DMS79 (cell line): Measurements from ENCODE around the gene EIF5A2.
"Not testable (repeated sequence)": the region's sequence is repeated elsewhere in the genome, so short reads cannot be mapped to it uniquely, and the experiment has no call there.

Experiments
- DNase-seq: peaks from one replicate; lab custom pipeline; 2025; lab: John Stamatoyannopoulos, UW

The EIF5A2 gene

DNA sequence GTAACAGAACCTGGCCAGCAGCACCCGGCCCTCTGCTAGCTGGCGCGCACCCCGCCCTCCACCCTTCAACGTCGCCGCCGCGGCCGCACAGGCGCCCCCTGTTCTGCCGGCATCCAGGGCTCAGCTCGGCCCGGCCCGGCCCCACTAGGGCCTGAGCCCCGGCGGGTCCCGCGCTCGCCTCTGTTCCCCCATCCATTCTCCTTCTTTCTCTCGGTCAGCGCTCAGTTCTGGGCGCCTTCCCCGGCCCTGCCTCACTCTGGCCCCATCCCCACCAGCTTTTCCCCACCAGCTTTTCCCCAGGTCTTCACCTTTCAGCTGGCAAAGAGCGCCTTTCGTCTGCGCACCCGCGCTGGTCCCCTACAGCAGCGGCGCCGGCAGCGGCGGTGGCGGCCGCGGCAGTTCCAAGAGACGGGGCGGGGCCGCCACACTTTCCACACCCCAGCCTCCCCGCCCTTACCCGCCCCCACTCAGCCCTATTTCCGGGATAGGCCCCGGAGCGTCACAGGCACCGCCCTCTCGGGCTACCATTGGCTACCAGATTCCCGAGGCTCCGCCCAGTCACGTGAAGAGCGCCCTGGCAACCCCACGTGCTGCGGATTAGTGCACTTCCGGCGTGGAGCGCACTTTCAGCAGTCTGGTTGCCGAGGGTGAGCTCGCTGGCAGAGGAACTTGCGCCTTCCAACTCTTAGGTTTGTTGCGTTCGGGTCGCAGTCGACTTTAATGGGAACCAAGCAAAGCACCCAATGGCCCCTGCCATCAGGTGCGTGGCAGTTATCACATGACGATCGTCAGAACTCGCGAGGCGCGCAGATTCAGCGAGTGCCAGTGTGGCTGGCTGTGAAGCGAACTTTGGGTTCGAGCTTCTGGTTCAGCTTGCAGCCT lies at the start of gene EIF5A2:
TSS of gene EIF5A2 (minus strand) at position 403 of the 882 bp plus-strand sequence. CDS start 831 bp downstream, outside the sequence.
- peak; percentile 44 for DNase-seq

GRCh38 chr3:170956647-170957046 lies 48.2 kb upstream of the EIF5A2 start:
- DNase-seq: no peak

DNA sequence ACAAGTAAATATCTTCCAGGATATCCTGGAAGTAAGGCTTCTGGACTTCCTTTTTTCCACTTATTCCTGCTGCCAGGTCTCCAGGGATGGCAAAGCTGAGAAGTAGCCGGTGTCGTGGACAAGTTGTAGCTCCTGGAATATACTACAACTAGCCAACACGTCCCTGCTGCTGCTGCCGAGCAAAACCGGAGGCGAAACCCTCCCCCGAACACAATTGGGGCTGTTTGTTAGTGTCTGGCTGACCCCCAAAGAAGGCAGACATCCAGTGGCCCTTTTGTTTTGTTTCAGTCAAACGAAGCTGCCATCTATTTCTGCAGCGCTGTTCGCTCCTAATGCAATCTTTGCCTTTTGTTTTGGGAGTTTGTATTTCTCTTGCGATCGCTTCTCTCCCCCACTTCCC lies 45.3 kb upstream of the EIF5A2 start:
- no peak for DNase-seq

DNA sequence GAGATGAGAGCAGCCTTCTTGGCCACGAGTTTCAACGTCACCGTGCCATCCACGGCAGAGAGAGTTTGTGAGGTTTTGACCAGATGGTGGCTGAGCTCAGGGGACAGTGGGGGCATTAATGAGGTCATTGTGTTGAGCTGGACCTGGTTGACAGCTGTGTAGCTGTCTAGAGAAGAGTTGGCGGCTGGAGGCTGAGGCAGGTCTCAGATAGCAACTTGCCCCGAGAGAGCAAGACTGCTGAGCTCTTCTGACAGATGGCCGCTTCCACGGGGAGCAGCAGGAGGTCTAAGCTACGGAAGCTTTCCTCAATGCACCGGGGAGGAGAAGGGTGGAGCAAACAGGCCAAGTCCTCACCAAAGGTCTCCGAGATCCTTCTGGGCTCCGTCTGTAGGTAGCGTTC lies 44.8 kb upstream of the EIF5A2 start:
- no peak for DNase-seq

DNA sequence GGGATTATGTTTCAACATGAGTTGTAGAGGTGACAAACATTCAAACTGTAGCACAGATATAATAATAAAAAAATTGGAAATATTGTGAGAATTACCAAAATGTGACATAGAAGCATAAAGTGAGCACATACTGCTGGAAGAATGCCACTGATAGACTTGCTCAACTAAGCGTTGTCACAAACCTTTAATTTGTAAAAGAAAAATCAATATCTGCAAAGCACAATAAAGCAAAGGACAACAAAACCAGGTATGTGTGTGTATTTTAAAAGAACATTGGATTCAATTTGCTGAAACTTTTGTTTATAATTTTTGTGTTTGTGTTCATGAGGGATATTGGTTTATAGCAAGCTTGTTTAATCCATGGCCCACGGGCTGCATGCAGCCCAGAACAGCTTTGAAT lies 40.8 kb upstream of the EIF5A2 start:
- DNase-seq: no peak

GRCh38 chr3:170947018-170947769 lies 38.8 kb upstream of the EIF5A2 start:
- no peak for DNase-seq

DNA sequence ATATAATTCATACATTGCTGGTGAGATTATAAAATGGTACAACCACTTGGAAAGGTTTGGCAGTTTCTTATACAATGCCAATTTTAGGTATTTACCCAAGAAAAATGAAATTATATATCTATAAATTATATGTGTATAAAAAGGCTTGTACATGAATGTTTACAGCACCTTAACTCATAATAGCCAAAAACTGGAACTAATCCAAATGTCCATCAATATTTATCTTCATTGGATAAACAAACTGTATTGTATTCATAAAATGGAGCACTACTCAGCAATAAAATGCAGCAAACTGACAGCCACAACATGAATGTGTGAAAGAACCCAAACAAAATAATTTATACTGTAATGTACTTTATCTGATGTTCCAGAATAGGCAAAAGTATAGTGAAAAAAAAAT lies 33.6 kb upstream of the EIF5A2 start:
- no peak for DNase-seq

- no peak for DNase-seq
Measured at GRCh38 chr3:170941551-170941950, 33.1 kb upstream of the EIF5A2 start.

- DNase-seq: not testable (repeated sequence)
Measured at GRCh38 chr3:170933039-170933438, 24.6 kb upstream of the EIF5A2 start.

DNA sequence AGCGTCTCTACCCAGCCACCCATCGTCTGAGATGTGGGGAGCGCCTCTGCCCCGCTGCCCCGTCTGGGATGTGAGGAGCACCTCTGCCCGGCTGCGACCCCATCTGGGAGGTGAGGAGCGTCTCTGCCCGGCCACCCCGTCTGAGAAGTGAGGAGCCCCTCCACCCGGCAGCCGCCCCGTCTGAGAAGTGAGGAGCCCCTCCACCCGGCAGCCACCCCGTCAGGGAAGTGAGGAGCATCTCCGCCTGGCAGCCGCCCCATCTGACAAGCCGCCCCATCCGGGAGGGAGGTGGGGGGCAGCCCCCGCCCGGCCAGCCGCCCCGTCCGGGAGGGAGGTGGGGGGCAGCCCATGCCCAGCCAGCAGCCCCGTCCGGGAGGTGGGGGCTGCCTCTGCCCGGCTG lies 15.1 kb upstream of the EIF5A2 start:
- DNase-seq: not testable (repeated sequence)

GRCh38 chr3:170918715-170919114 lies 10.3 kb upstream of the EIF5A2 start:
- DNase-seq: no peak

GRCh38 chr3:170914690-170915089 lies 6.3 kb upstream of the EIF5A2 start:
- no peak for DNase-seq

DNA sequence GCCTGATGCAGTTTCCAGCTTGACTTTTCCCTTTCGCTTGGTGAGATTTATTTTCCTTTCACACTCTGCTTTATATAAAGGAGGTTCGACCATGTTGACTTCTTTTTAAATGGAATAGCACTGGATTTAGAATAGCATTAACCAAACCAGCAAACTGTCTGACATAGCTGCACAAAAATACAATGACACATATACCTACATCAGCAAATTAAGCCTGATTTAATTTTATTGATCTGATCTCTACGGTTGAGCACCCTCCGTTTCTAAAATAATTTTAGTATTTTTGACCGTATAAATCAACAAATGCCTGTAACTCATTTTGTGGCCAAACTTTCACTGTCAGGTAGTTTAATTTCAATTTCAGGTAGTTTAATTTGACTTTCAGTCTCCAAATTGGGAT lies 5.8 kb upstream of the EIF5A2 start:
- DNase-seq: no peak

DNA sequence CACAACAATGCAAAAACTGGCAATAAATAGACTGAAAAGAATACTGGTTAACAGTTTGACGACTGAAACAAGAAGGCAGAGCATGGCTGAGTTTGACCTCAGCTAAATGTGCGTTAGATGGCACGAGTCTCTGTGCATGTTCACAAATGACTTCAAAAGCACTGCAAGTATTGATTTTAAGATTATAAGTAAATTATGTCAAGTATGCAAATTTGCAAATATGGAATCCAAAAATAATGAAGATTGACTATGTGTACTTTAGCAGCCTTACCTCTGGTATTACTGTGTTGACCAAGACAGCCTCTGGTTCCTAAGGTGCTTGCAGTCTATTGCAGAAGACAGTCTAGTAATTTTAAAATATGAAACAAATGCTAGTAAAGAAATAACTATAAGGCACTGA lies 2.6 kb upstream of the EIF5A2 start:
- DNase-seq: no peak

DNA sequence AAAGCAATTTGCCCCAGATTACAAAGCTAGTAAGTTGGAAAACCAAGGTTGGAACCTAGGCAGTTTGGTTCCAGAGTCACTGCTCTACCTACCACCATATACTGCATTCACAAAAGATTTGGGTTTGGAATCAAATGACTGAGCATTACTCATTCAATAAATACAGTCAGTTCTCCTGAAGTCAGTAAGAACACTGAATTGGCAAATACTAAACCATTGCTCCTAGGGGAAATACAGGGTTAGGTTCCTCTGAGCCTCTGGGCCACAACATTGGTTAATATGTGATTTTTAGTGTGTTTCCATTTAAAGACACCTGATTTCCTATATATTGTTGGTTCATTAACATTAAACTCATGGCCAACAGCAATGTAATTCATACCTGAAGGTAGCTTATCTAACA lies 2.1 kb upstream of the EIF5A2 start:
- DNase-seq: no peak

- no peak for DNase-seq
Measured at GRCh38 chr3:170909129-170909903, 879 bp upstream of the EIF5A2 start.

DNA sequence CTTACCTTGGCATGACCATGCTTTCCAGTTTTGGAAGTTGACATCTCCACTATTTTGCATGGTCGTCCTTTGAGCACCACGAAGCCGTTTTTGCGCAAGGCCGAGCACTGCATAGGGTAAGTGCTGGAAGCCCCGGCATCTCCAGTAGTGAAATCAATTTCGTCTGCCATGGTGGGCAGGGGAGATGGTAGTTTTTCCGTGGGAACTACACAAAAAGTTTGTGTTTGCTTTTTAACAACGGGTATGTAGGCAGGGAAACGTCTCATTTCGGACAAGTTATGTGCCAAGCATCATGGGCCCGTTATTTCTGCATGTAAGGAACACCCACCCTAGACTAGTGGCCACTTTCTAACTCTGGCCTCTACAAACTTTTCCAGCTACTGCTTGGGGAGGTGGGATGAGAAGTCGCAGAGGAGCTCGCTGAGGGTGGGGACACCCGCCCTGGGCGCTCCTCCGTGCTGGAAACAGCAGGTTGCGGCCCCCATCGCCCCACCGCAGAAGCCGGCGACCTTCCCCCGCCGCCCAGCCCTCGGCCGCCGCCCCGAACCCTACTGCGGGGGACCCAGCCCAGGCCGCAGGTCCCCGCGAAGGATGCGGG lies 701 bp downstream of the EIF5A2 start:
- no peak for DNase-seq

- no peak for DNase-seq
Measured at GRCh38 chr3:170905862-170906261, 2.6 kb downstream of the EIF5A2 start.

- no peak for DNase-seq
Measured at GRCh38 chr3:170903123-170903522, 5.3 kb downstream of the EIF5A2 start.

DNA sequence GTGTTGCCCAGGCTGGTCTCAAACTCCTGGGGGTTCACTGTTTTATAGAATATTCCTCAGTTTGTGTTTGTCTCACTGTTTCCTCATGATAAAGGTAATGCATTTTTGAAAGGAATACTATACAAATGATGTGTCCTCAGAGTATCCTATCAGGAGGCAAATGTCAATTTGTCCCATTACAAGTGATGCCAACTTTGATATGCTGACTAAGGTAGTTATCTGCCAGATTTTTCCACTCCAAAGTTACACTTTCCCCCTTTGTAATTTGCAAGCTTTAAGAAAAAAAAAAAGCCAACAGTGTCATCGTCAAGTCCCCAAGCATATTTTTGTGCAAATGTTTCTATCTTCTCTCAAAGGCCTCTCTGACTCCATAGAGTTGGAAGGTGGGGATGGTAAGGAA lies 9.0 kb downstream of the EIF5A2 start:
- DNase-seq: no peak

DNA sequence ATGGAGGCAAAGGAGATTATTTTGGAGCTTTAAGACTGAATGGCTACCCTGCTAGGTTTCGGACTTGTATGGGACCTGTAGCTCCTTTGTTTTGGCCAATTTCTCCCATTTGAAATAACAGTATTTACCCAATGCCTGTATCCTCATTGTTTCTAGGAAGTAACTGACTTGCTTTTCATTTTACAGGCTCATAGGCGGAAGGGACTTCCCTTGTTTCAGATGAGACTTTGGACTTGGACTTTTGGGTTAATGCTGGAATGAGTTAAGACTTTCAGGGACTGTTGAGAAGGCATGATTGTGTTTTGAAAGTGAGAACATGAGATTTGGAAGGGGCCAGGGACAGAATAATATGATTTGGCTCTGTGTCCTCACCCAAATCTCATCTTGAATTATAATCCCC lies 10.5 kb downstream of the EIF5A2 start:
- DNase-seq: no peak

DNA sequence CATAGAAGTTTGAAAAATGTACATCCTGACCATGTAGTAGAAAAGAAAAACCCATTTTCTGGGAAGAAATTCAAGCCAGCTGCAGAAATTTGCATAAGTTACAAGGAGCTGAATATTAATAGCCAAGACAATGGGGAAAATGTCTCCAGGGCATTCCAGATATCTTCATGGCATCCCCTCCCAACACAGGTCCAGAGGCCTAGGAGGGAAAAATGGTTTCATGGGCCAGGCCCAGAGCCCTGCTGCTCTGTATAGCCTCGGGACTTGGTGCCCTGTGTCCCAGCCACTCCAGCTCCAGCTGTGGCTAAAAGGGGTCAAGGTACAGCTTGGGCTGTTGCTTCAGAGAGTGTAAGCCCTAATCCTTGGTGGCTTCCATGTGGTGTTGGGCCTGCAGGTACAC lies 11.2 kb downstream of the EIF5A2 start:
- DNase-seq: not testable (repeated sequence)
